Measurements from ENCODE around the gene PTTG1IP.

GRCh38 chr21:44907966-44908895, 34.7 kb upstream of the PTTG1IP start:
- TF ChIP-seq RFX5 (IDR thresholded peaks at IDR 0.05; ENCODE audit: low read depth, low read length) (no peak), CTCF (conservative IDR thresholded peaks at IDR 0.05; ENCODE audit: low read depth, low read length) (no peak), CEBPB (IDR thresholded peaks at IDR 0.05; ENCODE audit: low read depth, low read length) (no peak), SMC3 (IDR thresholded peaks at IDR 0.05; ENCODE audit: low read depth, low read length) (no peak), CHD1 (IDR thresholded peaks at IDR 0.05; ENCODE audit: low read depth, low read length) (no peak), RAD21 (IDR thresholded peaks at IDR 0.05; ENCODE audit: low read length) (no peak), POLR2A (IDR thresholded peaks at IDR 0.05; ENCODE audit: low read depth, low read length) (no peak), MAFK (IDR thresholded peaks at IDR 0.05; ENCODE audit: low read depth, low read length) (no peak), BHLHE40 (IDR thresholded peaks at IDR 0.05; ENCODE audit: low read depth, low read length) (no peak), FOS (IDR thresholded peaks at IDR 0.05; ENCODE audit: low read depth, low read length) (no peak), MXI1 (IDR thresholded peaks at IDR 0.05; ENCODE audit: borderline replicate concordance, low read depth, low read length) (no peak), RCOR1 (IDR thresholded peaks at IDR 0.05; ENCODE audit: insufficient replicate concordance, low read length) (no peak)

Data from IMR-90 (cell line).